Retinal pigment epithelial cell (primary cell): ENCODE data around the gene TRMT11.

Experiments used
- DNase-seq: peaks from one replicate; pipeline ENCODE4 v3.0.0-alpha.2; 2010; ENCODE audit warnings: low read depth
- H3K4me3 ChIP-seq: 2 replicates; pipeline ENCODE4 v1.5.1; 2011; ENCODE audit warnings: mild to moderate bottlenecking, low read length, control low read depth, moderate library complexity
- TF ChIP-seq, protein P1 (sequence below): conservative IDR thresholded peaks from 2 replicates; pipeline ENCODE4 v1.5.1; 2011; ENCODE audit warnings: low read depth, low read length, control low read depth, inconsistent platforms

The TRMT11 gene

DNA sequence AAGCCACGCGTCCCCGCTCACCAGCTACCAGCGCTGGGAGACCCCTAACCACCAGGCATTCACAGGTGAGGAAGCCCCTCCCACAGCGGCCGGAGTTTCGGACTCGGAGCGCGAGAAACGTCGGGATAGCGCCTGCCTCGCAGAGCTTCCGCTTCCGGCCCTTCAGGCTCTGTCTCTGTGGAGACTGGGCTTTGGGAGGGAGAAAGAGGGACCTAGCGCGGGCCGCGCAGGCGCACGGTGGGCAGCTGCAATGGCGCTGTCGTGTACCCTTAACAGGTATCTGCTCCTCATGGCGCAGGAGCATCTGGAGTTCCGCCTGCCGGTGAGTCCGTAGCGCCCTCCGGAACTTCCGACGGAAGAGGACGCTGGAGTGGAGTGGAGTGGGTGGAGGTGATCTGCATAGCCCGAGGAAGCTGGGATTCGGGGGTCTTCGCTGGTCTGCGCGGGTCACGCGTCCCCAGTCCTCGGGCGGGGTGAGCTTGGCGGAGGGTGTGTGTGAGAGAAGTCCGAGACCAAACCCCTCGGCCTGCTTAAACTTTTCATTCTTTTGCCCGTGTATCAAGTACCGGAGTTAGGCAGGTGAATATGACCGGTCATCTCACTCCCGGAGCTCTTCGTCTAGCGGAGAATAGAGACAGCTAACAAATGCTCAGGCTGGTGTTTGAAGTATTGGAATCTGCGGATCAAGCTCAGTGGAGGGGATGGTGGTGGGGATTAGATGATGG, at the start of gene TRMT11:
TRMT11 (plus strand) TSS at position 240 of the 725 bp plus-strand sequence; CDS start at position 251, 11 bp downstream.
- peak; percentile 58 for DNase-seq
- peak within 1 kb of the TSS; percentile 97 for H3K4me3 ChIP-seq
- TF ChIP-seq, protein P1, sequence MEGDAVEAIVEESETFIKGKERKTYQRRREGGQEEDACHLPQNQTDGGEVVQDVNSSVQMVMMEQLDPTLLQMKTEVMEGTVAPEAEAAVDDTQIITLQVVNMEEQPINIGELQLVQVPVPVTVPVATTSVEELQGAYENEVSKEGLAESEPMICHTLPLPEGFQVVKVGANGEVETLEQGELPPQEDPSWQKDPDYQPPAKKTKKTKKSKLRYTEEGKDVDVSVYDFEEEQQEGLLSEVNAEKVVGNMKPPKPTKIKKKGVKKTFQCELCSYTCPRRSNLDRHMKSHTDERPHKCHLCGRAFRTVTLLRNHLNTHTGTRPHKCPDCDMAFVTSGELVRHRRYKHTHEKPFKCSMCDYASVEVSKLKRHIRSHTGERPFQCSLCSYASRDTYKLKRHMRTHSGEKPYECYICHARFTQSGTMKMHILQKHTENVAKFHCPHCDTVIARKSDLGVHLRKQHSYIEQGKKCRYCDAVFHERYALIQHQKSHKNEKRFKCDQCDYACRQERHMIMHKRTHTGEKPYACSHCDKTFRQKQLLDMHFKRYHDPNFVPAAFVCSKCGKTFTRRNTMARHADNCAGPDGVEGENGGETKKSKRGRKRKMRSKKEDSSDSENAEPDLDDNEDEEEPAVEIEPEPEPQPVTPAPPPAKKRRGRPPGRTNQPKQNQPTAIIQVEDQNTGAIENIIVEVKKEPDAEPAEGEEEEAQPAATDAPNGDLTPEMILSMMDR, result no peak

DNA sequence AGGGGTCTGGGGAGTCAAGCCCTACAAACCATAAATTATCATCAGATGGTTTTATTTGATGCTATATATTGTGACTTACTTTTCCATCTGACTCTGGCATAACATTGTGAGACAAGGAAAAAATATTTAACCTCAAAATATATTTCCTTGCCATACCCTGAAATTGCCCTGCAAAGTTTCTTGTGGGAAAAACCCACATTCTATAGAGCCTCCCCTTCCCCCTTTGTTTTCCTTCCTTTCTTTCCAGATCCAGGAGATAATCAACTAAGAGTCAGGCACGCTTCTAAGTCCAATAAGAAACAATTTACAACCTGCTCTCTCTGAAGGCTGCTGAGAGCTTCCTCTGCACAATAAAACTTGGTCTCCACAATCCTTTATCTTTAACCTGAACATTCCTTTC, 47.3 kb upstream of the TRMT11 start:
- no peak for DNase-seq

DNA sequence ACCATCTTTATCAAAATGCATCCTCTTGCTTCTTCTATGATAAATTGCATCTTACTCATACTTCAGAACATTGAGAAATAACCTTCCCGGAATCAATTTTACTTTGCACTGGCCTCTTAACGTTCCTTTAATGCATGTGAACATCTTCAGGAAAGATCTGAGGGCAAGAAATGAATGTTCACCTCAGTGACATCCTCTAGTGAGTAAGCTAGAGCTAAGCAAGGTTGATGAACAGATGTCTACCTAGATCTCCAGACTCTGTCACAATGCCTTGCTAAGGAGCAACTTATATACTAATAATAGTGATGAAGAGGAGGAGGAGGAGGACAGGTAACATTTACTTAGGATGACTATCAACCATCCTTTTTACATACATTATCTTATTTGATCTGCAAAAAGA, 46.5 kb upstream of the TRMT11 start:
- TF ChIP-seq, protein P1, result no peak

More for the DNA sequence above, 47.3 kb upstream of the TRMT11 start:
- TF ChIP-seq, protein P1, result no peak
- H3K4me3 ChIP-seq, result no peak overlapping the region

DNA sequence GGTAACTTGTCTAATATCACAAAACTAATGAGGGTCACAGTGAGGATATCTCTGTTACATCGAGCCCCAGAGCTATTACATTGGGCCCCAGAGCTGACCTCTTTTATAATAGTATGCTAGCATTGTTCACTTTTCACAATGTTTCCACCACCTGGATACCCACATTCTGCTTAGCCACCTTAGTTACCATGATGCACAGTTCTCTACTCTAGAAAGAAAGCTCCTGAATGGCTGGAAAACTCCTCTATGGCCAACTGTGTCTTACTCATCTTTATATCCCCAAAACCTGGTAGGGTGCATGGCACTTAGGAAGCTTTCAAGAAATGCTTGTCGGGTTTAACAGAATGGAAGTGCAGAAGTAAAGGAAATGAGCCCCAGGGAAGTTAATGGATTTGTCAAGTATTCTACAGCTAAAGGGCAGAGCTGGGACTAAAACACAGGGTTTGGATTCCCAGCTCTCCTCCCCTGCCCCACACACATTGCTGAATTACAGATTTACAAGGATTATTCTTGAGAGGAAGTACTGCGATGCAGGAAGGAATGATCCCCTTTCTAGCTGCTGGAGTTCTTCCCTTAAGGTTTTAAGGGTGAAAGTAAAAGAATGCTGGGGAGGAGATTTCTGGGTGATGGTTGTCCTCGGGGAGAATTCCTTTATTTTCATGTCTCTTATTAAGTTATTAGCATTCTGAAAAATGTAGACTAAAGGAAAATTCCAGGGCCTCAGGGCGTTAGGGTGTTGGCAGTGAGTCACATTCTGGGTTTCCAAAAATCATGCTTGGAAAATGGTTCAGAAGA, 45.9 kb upstream of the TRMT11 start:
- H3K4me3 ChIP-seq, result no peak overlapping the region
- TF ChIP-seq, protein P1, result no peak
- DNase-seq, result no peak

More for the DNA sequence above, 46.5 kb upstream of the TRMT11 start:
- H3K4me3 ChIP-seq, result no peak overlapping the region
- DNase-seq, result no peak

DNA sequence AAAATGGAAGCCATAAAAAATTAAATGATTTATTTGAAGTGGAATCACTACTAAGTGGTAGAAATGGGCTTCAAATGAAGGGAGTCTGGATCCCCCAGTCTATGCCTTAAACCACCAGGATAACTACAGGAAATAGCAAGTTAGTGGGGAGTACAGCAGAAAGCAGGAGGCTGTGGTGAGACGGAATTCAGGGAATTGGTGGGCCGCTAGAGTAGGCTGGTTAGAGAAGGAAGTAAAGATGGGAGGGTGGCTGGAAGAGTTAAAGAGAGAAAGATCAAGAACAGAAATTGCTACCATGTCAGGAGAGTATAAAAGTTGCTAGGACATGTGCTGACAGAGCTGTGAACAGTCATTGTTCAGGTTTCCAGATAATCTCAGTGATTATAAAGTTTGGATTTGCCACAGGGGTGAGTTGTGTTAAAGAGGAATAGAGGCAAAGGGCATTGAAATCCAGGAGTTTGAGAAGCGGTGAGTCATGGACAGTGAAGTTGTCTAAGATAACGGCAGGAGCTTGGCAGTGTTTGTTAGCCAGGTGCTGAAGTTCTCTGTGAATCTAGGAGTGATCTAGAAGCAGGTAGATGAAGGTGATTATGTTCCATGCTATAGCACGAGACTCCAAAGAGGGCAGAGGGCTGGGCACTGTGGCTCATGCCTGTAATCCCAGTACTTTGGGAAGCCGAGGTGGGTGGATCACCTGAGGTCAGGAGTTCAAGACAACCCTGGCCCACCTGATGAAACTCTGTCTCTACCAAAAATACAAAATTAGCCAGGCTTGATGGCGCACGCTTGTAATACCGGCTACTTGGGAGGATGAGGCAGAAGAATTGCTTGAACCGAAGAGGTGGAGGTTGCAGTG, 43.4 kb upstream of the TRMT11 start:
- H3K4me3 ChIP-seq, result no peak overlapping the region
- DNase-seq, result no peak

More for the DNA sequence above, 43.4 kb upstream of the TRMT11 start:
- TF ChIP-seq, protein P1, result no peak
